GM12878 (cell line): Measurements from ENCODE around the gene TMEM132C.

Source experiments
- CHD4 ChIP-seq: fragments of 200-600 bp; sonication (generic); IDR thresholded peaks from 2 replicates; pipeline ENCODE4 v1.6.1; 2016; ENCODE audit warnings: mild to moderate bottlenecking
- CTCF ChIP-seq, 3 experiments: IDR thresholded peaks in 2 of 3; conservative IDR thresholded peaks in 1 of 3; 2 replicates each; pipeline ENCODE4 v1.5.1; 2011; ENCODE audit warnings: low read depth in 3 of 3, low read length in 3 of 3, mild to moderate bottlenecking in 3 of 3, control low read depth in 2 of 3, moderate library complexity in 2 of 3, inconsistent platforms in 1 of 3, mixed read lengths in 1 of 3; ENCODE audit not compliant: control insufficient read depth in 2 of 3, insufficient read depth in 1 of 3; ENCODE audit errors: extremely low read depth in 1 of 3
- DPF2 ChIP-seq: fragments of 450-650 bp; IDR thresholded peaks from 2 replicates; pipeline ENCODE4 v1.6.1; 2017; ENCODE audit warnings: mild to moderate bottlenecking
- JUND ChIP-seq: IDR thresholded peaks from 2 replicates; pipeline ENCODE4 v1.6.1; 2012; ENCODE audit warnings: low read depth, mild to moderate bottlenecking, low read length, improper control_type of control experiment, moderate library complexity
- NR2C2 ChIP-seq: IDR thresholded peaks from 2 replicates; pipeline ENCODE4 v1.6.1; 2011; ENCODE audit warnings: borderline replicate concordance, low read depth; ENCODE audit not compliant: control insufficient read depth, insufficient read length
- POLR2AphosphoS5 ChIP-seq: IDR thresholded peaks from 2 replicates; pipeline ENCODE4 v1.6.1; 2011; ENCODE audit warnings: mild to moderate bottlenecking, low read length, inconsistent platforms
- SIN3A ChIP-seq: IDR thresholded peaks from 2 replicates; pipeline ENCODE4 v1.6.1; 2012; ENCODE audit warnings: low read depth, low read length, improper control_type of control experiment
- STAT3 ChIP-seq: IDR thresholded peaks from 2 replicates; pipeline ENCODE4 v1.6.1; 2011; ENCODE audit warnings: low read depth, low read length, improper control_type of control experiment
- TAF1 ChIP-seq: IDR thresholded peaks from 2 replicates; pipeline ENCODE4 v1.6.1; 2011; ENCODE audit warnings: mild to moderate bottlenecking, low read depth, low read length, borderline replicate concordance
- TCF7 ChIP-seq: IDR thresholded peaks from 2 replicates; pipeline ENCODE4 v1.6.1; 2014; ENCODE audit warnings: antibody characterized with exemption, borderline replicate concordance
- TF ChIP-seq, protein P1 (sequence below): fragments of 450-650 bp; IDR thresholded peaks from 2 replicates; pipeline ENCODE4 v1.6.1; 2018; ENCODE audit warnings: borderline replicate concordance, mild to moderate bottlenecking; ENCODE audit not compliant: partially characterized antibody

DNA sequence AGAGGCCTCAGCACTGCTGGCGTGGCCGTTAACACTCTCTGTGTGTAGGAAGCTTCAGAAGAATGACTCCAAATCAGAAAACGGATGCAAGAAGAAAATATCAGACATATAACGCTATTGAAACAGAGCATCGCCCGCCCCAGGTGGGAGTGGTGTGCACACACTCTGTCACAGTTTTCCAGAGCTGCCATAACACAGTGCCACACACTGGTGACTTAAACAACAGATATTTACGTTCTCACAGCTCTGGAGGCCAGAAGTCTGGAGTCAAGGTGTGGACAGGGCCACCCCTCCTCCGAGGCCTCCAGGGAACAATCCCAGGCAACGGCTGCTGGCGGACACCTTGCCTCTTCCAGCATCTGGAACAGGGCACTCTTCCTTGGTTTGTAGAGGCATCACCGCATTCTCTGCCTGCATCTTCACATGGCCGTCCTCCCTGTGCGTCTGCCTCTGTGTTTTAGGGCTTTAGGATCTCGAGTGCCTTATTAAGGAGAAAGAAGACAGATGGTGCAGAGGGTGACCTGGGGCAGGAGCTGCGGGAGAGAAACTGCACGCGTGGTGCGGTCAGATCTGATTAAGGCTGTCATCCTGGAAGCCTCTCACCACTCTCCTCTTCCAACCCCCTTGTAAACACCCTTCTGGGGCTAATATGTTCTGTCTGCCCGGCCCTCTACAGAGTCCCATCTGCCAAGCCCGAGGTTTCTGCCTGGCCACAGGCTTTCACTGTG, 415.7 kb downstream of the TMEM132C start:
- no peak for TF ChIP-seq CTCF (IDR thresholded peaks at IDR 0.05 in 2 of 3, conservative IDR thresholded peaks at IDR 0.05 in 1 of 3; ENCODE audit: control insufficient read depth in 2 of 3, extremely low read depth in 1 of 3, insufficient read depth in 1 of 3, low read depth in 3 of 3, low read length in 3 of 3)
- TF ChIP-seq TAF1: no peak
- TF ChIP-seq NR2C2: no peak
- no peak for TF ChIP-seq JUND
- no peak for TF ChIP-seq DPF2
- no peak for TF ChIP-seq SIN3A
- TF ChIP-seq CHD4: no peak
- TF ChIP-seq POLR2AphosphoS5: no peak
- no peak for TF ChIP-seq TCF7
- no peak for TF ChIP-seq STAT3
- TF ChIP-seq, protein P1, sequence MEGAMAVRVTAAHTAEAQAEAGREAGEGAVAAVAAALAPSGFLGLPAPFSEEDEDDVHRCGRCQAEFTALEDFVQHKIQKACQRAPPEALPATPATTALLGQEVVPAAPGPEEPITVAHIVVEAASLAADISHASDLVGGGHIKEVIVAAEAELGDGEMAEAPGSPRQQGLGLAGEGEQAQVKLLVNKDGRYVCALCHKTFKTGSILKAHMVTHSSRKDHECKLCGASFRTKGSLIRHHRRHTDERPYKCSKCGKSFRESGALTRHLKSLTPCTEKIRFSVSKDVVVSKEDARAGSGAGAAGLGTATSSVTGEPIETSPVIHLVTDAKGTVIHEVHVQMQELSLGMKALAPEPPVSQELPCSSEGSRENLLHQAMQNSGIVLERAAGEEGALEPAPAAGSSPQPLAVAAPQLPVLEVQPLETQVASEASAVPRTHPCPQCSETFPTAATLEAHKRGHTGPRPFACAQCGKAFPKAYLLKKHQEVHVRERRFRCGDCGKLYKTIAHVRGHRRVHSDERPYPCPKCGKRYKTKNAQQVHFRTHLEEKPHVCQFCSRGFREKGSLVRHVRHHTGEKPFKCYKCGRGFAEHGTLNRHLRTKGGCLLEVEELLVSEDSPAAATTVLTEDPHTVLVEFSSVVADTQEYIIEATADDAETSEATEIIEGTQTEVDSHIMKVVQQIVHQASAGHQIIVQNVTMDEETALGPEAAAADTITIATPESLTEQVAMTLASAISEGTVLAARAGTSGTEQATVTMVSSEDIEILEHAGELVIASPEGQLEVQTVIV: no peak
